ENCODE data around the gene VEPH1.

VEPH1 gene

DNA sequence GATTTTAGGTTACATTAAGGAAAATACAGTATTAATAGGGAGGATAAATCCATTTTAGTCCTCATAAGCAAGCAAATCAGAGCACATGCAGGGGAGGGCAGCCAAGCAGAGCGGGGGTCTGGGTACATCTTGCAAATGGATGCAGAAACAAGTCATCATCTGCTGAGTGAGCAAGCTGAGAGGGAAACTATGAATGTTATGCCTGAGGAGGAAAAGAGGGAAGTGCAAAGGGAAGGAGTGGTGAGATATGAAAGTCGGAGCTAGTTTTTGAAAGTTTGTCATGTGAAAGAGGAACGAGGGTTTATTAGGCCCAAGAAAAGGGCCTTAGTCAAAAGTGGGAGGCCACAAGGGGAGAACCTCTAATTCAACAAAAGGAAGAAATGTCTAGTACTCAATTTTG is 51.1 kb downstream of the VEPH1 start:
- Histone ChIP-seq H3K9me3 (ENCODE audit: severe bottlenecking) (no peaks in the 10 kb centered on the region), H3K27ac (ENCODE audit: poor library complexity, severe bottlenecking) (no peak overlapping the region), H3K27me3 (ENCODE audit: insufficient read depth, poor library complexity, severe bottlenecking) (no peaks in the 10 kb centered on the region), H3K36me3 (ENCODE audit: low read depth) (no peaks in the 10 kb centered on the region), H3K4me1 (ENCODE audit: insufficient read depth, poor library complexity, severe bottlenecking) (no peaks in the 10 kb centered on the region), H3K4me3 (ENCODE audit: severe bottlenecking) (no peak overlapping the region)
- TF ChIP-seq, protein P1, sequence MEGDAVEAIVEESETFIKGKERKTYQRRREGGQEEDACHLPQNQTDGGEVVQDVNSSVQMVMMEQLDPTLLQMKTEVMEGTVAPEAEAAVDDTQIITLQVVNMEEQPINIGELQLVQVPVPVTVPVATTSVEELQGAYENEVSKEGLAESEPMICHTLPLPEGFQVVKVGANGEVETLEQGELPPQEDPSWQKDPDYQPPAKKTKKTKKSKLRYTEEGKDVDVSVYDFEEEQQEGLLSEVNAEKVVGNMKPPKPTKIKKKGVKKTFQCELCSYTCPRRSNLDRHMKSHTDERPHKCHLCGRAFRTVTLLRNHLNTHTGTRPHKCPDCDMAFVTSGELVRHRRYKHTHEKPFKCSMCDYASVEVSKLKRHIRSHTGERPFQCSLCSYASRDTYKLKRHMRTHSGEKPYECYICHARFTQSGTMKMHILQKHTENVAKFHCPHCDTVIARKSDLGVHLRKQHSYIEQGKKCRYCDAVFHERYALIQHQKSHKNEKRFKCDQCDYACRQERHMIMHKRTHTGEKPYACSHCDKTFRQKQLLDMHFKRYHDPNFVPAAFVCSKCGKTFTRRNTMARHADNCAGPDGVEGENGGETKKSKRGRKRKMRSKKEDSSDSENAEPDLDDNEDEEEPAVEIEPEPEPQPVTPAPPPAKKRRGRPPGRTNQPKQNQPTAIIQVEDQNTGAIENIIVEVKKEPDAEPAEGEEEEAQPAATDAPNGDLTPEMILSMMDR (IDR thresholded peaks at IDR 0.05; ENCODE audit: poor library complexity, severe bottlenecking) = no peak
- DNase-seq (ENCODE audit: low spot score) = no peak
- no peak for ATAC-seq (ENCODE audit: low read depth)

DNA sequence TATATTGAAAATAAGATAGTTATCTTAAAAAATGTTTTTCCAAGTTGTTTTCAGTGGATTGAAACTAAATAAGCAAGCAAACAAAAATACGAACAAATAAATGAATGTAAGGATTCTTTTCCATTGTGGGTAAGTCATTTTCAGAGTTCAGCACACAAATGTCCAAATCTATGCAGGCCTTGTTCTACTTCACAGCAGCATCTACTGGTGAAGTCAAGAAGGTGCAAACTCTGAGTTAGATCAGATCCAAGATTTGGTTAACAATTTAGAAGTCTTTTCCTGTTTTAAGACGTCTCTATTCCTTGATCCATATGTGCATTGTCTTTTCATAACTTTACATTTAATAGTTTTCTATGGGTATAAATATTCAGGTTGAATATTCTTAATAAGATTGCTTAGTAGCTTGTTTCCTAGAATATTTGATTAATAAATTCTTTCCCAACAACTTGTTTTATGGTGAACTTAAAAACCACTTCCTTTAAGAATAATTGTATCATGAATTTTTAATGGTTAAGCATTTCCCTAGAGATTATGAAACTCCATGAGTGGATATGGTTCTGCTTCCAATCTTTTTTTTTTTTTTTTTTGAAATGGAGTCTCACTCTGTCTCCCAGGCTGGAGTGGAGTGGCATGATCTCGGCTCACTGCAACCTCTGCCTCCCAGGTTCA is 56.1 kb downstream of the VEPH1 start:
- Histone ChIP-seq H3K9me3 (ENCODE audit: severe bottlenecking) (no peaks in the 10 kb centered on the region), H3K27me3 (ENCODE audit: insufficient read depth, poor library complexity, severe bottlenecking) (no peaks in the 10 kb centered on the region), H3K4me1 (ENCODE audit: insufficient read depth, poor library complexity, severe bottlenecking) (peaks cover 15% of the 10 kb centered on the region), H3K4me3 (ENCODE audit: severe bottlenecking) (no peak overlapping the region), H3K36me3 (ENCODE audit: low read depth) (no peaks in the 10 kb centered on the region), H3K27ac (ENCODE audit: poor library complexity, severe bottlenecking) (no peak overlapping the region)
- ATAC-seq (ENCODE audit: low read depth) (peak; percentile 76), DNase-seq (ENCODE audit: low spot score) (no peak)
- TF ChIP-seq, protein P1 (IDR thresholded peaks at IDR 0.05; ENCODE audit: poor library complexity, severe bottlenecking) = peak; percentile 89

DNA sequence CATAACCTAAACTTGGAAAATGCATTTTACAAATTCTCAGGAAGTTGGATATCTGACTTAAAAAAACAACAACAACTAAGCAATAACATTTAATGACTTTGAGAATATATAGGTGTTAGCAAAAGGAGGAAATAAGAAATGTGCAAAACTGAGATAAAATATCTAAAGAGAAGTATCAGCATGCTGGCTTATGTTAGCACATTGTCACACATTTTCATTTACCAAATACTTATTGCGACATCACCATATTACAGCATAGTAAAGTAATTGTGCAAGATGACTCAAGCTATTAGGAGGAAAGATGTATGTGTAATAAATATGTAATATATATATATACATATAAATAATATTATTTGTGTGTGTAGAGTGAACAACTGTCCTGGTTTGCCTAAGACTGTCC is 57.4 kb downstream of the VEPH1 start:
- TF ChIP-seq, protein P1 (IDR thresholded peaks at IDR 0.05; ENCODE audit: poor library complexity, severe bottlenecking) = no peak
- no peak overlapping the region for H3K27ac ChIP-seq (ENCODE audit: poor library complexity, severe bottlenecking)
- no peaks in the 10 kb centered on the region for H3K36me3 ChIP-seq (ENCODE audit: low read depth)
- H3K4me1 ChIP-seq (ENCODE audit: insufficient read depth, poor library complexity, severe bottlenecking) = peaks cover 15% of the 10 kb centered on the region
- no peaks in the 10 kb centered on the region for H3K27me3 ChIP-seq (ENCODE audit: insufficient read depth, poor library complexity, severe bottlenecking)
- peak; percentile 46; the same call in 2 of the 3 replicates for ATAC-seq (ENCODE audit: low read depth)
- H3K9me3 ChIP-seq (ENCODE audit: severe bottlenecking) = no peaks in the 10 kb centered on the region
- no peak for DNase-seq (ENCODE audit: low spot score)
- no peak overlapping the region for H3K4me3 ChIP-seq (ENCODE audit: severe bottlenecking)

DNA sequence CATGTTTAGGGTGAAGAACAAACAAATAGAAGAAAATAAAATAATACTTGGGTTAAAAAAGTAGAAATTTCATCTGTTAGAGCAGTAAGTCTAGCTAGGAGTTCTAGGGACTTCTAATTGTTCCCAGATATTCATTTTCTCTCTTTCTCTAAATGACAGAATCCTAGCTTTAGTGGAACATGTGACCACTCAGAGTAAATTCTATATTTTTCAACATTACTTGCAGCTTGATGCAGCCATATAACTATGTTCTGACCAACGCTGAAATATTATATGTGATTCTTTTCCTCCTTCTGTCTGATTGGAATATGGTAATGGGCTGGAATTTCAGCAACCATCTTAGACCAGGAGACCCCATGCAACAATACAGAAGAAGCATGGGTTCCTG is 58.4 kb downstream of the VEPH1 start:
- no peak for DNase-seq (ENCODE audit: low spot score)
- ATAC-seq (ENCODE audit: low read depth) = no peak
- TF ChIP-seq, protein P1 (IDR thresholded peaks at IDR 0.05; ENCODE audit: poor library complexity, severe bottlenecking) = no peak
- H3K27me3 ChIP-seq (ENCODE audit: insufficient read depth, poor library complexity, severe bottlenecking) = no peaks in the 10 kb centered on the region
- no peaks in the 10 kb centered on the region for H3K9me3 ChIP-seq (ENCODE audit: severe bottlenecking)
- no peak overlapping the region for H3K4me3 ChIP-seq (ENCODE audit: severe bottlenecking)
- no peaks in the 10 kb centered on the region for H3K36me3 ChIP-seq (ENCODE audit: low read depth)
- H3K27ac ChIP-seq (ENCODE audit: poor library complexity, severe bottlenecking) = no peak overlapping the region
- peaks cover 15% of the 10 kb centered on the region for H3K4me1 ChIP-seq (ENCODE audit: insufficient read depth, poor library complexity, severe bottlenecking)

Measured in RWPE2 (cell line).